H9 (cell line): Measurements from ENCODE around the gene LRRC39. TPM values are rescaled to one million over a fixed set of nuclear protein-coding genes. Genes with fewer than 3 reads are reported as not detected.

ENCODE experiments used
- DNase-seq: peaks from one replicate; pipeline ENCODE4 v3.0.0-alpha.2; 2017
- H2AFZ ChIP-seq: one replicate; pipeline ENCODE4 v1.6.1; 2013; ENCODE audit warnings: mild to moderate bottlenecking, low read length, control low read depth, moderate library complexity
- H2AK5ac ChIP-seq: 2 replicates; pipeline ENCODE4 v1.6.1; 2013; ENCODE audit warnings: low read length, control low read depth, mixed read lengths; ENCODE audit not compliant: insufficient read length
- H2BK120ac ChIP-seq: one replicate; pipeline ENCODE4 v1.6.1; 2013; ENCODE audit warnings: low read depth, mild to moderate bottlenecking, low read length, control low read depth, inconsistent platforms; ENCODE audit not compliant: poor library complexity, severe bottlenecking
- H2BK12ac ChIP-seq: 2 replicates; pipeline ENCODE4 v1.6.1; 2013; ENCODE audit warnings: low read length, control low read depth, mixed read lengths, low read depth; ENCODE audit not compliant: insufficient read length
- H2BK15ac ChIP-seq: 2 replicates; pipeline ENCODE4 v1.6.1; 2013; ENCODE audit warnings: low read depth, low read length, control low read depth
- H2BK20ac ChIP-seq: one replicate; pipeline ENCODE4 v1.6.1; 2013; ENCODE audit warnings: low read depth, mild to moderate bottlenecking, low read length, control low read depth, inconsistent platforms; ENCODE audit not compliant: poor library complexity, severe bottlenecking
- H2BK5ac ChIP-seq: 2 replicates; pipeline ENCODE4 v1.6.1; 2013; ENCODE audit warnings: low read length, control low read depth, mixed read lengths; ENCODE audit not compliant: insufficient read length
- H3K14ac ChIP-seq: 2 replicates; pipeline ENCODE4 v1.6.1; 2013; ENCODE audit warnings: low read length, control low read depth; ENCODE audit not compliant: insufficient read depth
- H3K18ac ChIP-seq: 2 replicates; pipeline ENCODE4 v1.6.1; 2013; ENCODE audit warnings: low read depth, mild to moderate bottlenecking, mixed read lengths, low read length, control low read depth; ENCODE audit not compliant: insufficient read length
- H3K23ac ChIP-seq: 2 replicates; pipeline ENCODE4 v1.6.1; 2013; ENCODE audit warnings: low read length, control low read depth, mixed read lengths, low read depth; ENCODE audit not compliant: insufficient read length
- H3K23me2 ChIP-seq: 2 replicates; pipeline ENCODE4 v1.6.1; 2013; ENCODE audit warnings: low read depth, mild to moderate bottlenecking, mixed read lengths, low read length, control low read depth; ENCODE audit not compliant: insufficient read length, poor library complexity, severe bottlenecking
- H3K27ac ChIP-seq: 2 replicates; pipeline ENCODE4 v1.5.1; 2013; ENCODE audit warnings: low read length, control low read depth, mixed read lengths, low read depth; ENCODE audit not compliant: insufficient read length
- H3K27me3 ChIP-seq: 2 replicates; pipeline ENCODE4 v1.6.1; 2013; ENCODE audit warnings: low read length, control low read depth, inconsistent platforms; ENCODE audit not compliant: insufficient read depth
- H3K4ac ChIP-seq: 2 replicates; pipeline ENCODE4 v1.6.1; 2013; ENCODE audit warnings: low read depth, mild to moderate bottlenecking, control low read depth, inconsistent platforms, low read length, moderate library complexity
- H3K4me1 ChIP-seq: 2 replicates; pipeline ENCODE4 v1.6.1; 2013; ENCODE audit warnings: low read length, control low read depth, inconsistent platforms; ENCODE audit not compliant: insufficient read depth
- H3K4me2 ChIP-seq: 2 replicates; pipeline ENCODE4 v1.6.1; 2013; ENCODE audit warnings: low read length, control low read depth, mixed read lengths; ENCODE audit not compliant: insufficient read length, insufficient read depth
- H3K56ac ChIP-seq: 2 replicates; pipeline ENCODE4 v1.6.1; 2013; ENCODE audit warnings: low read depth, mild to moderate bottlenecking, mixed read lengths, low read length, control low read depth; ENCODE audit not compliant: insufficient read length
- H3K79me1 ChIP-seq: 2 replicates; pipeline ENCODE4 v1.6.1; 2013; ENCODE audit warnings: low read depth, mild to moderate bottlenecking, moderate library complexity, low read length, control low read depth, inconsistent platforms; ENCODE audit not compliant: insufficient read depth, poor library complexity, severe bottlenecking
- H3K79me2 ChIP-seq: 2 replicates; pipeline ENCODE4 v1.6.1; 2013; ENCODE audit warnings: low read length, control low read depth, inconsistent platforms; ENCODE audit not compliant: insufficient read depth
- H3K9ac ChIP-seq: 2 replicates; pipeline ENCODE4 v1.6.1; 2013; ENCODE audit warnings: low read length, control low read depth, mixed read lengths; ENCODE audit not compliant: insufficient read length; ENCODE audit errors: extremely low read depth
- H3K9me3 ChIP-seq: one replicate; pipeline ENCODE4 v1.6.1; 2013; ENCODE audit warnings: low read depth, low read length, inconsistent platforms; ENCODE audit not compliant: control insufficient read depth
- H3T11ph ChIP-seq: one replicate; pipeline ENCODE4 v1.6.1; 2013; ENCODE audit warnings: mild to moderate bottlenecking, low read length, control low read depth, inconsistent platforms
- H4K20me1 ChIP-seq: one replicate; pipeline ENCODE4 v1.6.1; 2013; ENCODE audit not compliant: control insufficient read depth, insufficient read length, insufficient read depth
- H4K5ac ChIP-seq: 2 replicates; pipeline ENCODE4 v1.6.1; 2013; ENCODE audit warnings: low read depth, mild to moderate bottlenecking, mixed read lengths, low read length, control low read depth; ENCODE audit not compliant: insufficient read length
- H4K8ac ChIP-seq: replicated peaks from 2 replicates; pipeline ENCODE4 v1.6.1; 2013; ENCODE audit warnings: low read length, control low read depth, mixed read lengths, low read depth; ENCODE audit not compliant: insufficient read length
- H4K91ac ChIP-seq: 2 replicates; pipeline ENCODE4 v1.6.1; 2013; ENCODE audit warnings: low read depth, mild to moderate bottlenecking, moderate library complexity, mixed read lengths, low read length, control low read depth; ENCODE audit not compliant: insufficient read length
- H3K27ac Mint-ChIP-seq, 3 experiments: 2 replicates in 2 of 3; 3 replicates in 1 of 3; pipeline ENCODE4 v1.8.0; 2020 to 2021; ENCODE audit warnings: mixed read lengths in 3 of 3, mild to moderate bottlenecking in 1 of 3, moderate library complexity in 1 of 3
- H3K27me3 Mint-ChIP-seq: 2 replicates; pipeline ENCODE4 v1.8.0; 2021; ENCODE audit warnings: low read depth, mild to moderate bottlenecking, moderate library complexity, mixed read lengths
- H3K36me3 Mint-ChIP-seq, 3 experiments: 2 replicates in 2 of 3; 3 replicates in 1 of 3; pipeline ENCODE4 v1.8.0; 2020 to 2021; ENCODE audit warnings: low read depth in 3 of 3, mixed read lengths in 3 of 3; ENCODE audit not compliant: insufficient read depth in 1 of 3
- H3K4me1 Mint-ChIP-seq, 2 experiments: 2 replicates each; pipeline ENCODE4 v1.8.0; 2020; ENCODE audit warnings: mixed read lengths in 2 of 2
- H3K4me3 Mint-ChIP-seq, 2 experiments: 2 replicates in 1 of 2; 3 replicates in 1 of 2; pipeline ENCODE4 v1.8.0; 2020 to 2021; ENCODE audit warnings: mild to moderate bottlenecking in 2 of 2, mixed read lengths in 2 of 2, moderate library complexity in 1 of 2
- H3K9me3 Mint-ChIP-seq, 2 experiments: 2 replicates in 1 of 2; 3 replicates in 1 of 2; pipeline ENCODE4 v1.8.0; 2020; ENCODE audit warnings: mild to moderate bottlenecking in 2 of 2, mixed read lengths in 2 of 2, moderate library complexity in 1 of 2
- WGBS: extraction: QIAGEN DNeasy Blood & Tissue Kit; methylation state at CpG from one replicate; pipeline ENCODE4 v1.1.7; 2013; ENCODE audit warnings: missing lambda C conversion rate, low lambda C conversion rate, mixed read lengths; ENCODE audit not compliant: insufficient read length; ENCODE audit errors: extremely low coverage; 5-methylcytosine and 5-hydroxymethylcytosine counted together
- total RNA-seq: library from RNA; stranded (reverse); gene quantifications from 2 replicates; pipeline ENCODE4 v1.2.1, GENCODE V29; 2021
- TF ChIP-seq, protein P1 (sequence below): fragments of 200-600 bp; sonication (generic); conservative IDR thresholded peaks from 3 replicates; pipeline ENCODE4 v1.8.0; 2021; ENCODE audit warnings: antibody characterized with exemption, mild to moderate bottlenecking

The LRRC39 gene
- total RNA-seq, 1 experiment from 2014 or later = 0.37 TPM

- Histone ChIP-seq H3K27me3 (no peaks in the 10 kb centered on the region), H3K4ac (no peak overlapping the region), H3K23ac (no peak overlapping the region), H3K18ac (no peak overlapping the region), H2BK15ac (no peak overlapping the region), H4K91ac (no peak overlapping the region), H3K9me3 (no peaks in the 10 kb centered on the region), H4K20me1 (no peaks in the 10 kb centered on the region), H3K9ac (no peak overlapping the region), H3K79me1 (no peaks in the 10 kb centered on the region), H2BK20ac (no peak overlapping the region), H4K8ac (no peak overlapping the region), H3K23me2 (no peaks in the 10 kb centered on the region), H4K5ac (no peak overlapping the region), H2AK5ac (no peak overlapping the region), H2AFZ (no peak overlapping the region), H2BK120ac (no peak overlapping the region), H3K4me1 (no peaks in the 10 kb centered on the region), H3T11ph (no peak overlapping the region), H3K79me2 (no peaks in the 10 kb centered on the region), H3K4me2 (no peak overlapping the region), H2BK5ac (no peak overlapping the region), H2BK12ac (no peak overlapping the region), H3K14ac (no peak overlapping the region), H3K56ac (no peak overlapping the region), H3K27ac (no peak overlapping the region)
- H3K4me3 Mint-ChIP-seq = no peak overlapping the region
- no peak overlapping the region for H3K27ac Mint-ChIP-seq
- TF ChIP-seq, protein P1, sequence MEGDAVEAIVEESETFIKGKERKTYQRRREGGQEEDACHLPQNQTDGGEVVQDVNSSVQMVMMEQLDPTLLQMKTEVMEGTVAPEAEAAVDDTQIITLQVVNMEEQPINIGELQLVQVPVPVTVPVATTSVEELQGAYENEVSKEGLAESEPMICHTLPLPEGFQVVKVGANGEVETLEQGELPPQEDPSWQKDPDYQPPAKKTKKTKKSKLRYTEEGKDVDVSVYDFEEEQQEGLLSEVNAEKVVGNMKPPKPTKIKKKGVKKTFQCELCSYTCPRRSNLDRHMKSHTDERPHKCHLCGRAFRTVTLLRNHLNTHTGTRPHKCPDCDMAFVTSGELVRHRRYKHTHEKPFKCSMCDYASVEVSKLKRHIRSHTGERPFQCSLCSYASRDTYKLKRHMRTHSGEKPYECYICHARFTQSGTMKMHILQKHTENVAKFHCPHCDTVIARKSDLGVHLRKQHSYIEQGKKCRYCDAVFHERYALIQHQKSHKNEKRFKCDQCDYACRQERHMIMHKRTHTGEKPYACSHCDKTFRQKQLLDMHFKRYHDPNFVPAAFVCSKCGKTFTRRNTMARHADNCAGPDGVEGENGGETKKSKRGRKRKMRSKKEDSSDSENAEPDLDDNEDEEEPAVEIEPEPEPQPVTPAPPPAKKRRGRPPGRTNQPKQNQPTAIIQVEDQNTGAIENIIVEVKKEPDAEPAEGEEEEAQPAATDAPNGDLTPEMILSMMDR = no peak
- no peaks in the 10 kb centered on the region for H3K4me1 Mint-ChIP-seq
- no peaks in the 10 kb centered on the region for H3K27me3 Mint-ChIP-seq
- no peaks in the 10 kb centered on the region for H3K9me3 Mint-ChIP-seq
- no peak for DNase-seq
- no CpG with 5 or more reads among the region's 4 CpGs for WGBS
- H3K36me3 Mint-ChIP-seq = peaks cover 8 to 64% (median 53%) of the 10 kb centered on the region in 3 experiments
These were observed 36.9 kb downstream of the LRRC39 start for GRCh38 chr1:100141192-100141591.
